AG08395 (cell line): ENCODE measurements around the gene MARCHF3.

Experiments used
- DNase-seq: peaks from one replicate; pipeline ENCODE4 v3.0.0; 2012; ENCODE audit warnings: mixed read lengths, low spot score

Gene MARCHF3

DNA sequence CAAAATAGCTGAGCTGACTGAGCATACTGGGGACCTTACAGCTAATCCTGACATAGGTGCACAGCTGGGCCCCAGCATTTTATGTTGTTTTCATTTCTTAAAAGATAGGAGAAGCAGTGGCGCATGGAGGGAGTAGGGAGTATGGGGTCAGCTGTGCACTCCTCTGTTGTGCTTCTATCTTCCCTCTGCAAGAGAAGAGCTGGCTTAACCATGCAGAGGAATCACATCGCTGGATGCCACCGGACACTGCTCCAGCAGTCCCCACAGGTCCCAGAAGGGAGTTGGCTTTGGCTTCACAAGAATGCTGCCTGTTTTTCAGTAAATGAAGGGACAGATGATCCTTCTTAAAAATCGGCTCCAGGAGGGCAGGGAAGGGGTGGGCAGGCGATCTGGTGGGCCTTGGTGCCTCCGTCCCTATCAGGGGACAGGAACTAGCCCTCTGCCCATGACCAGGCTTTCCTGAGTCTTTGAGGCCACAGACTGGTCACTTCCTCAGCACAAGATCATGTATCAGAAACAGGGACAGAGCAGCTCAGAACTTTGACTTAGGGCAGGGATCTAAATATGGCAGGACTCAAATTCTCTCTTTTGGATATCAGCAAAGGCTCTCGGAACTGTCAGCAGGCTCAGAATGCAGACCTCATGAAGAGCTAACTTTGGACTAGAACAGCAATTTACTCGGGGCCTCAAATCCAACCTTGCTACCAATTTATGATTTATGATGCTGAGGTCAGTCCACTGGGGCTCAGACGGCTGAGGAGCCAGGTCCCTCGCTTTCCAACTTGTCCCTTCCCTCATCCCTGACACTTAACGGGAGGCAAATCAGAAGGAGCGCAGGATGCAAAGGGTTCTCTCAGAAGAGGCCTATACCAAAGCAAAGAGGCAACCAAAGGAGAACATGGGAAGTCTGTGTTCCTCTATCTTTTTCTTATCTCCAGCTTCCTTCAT lies 47.2 kb downstream of the MARCHF3 start:
- no peak for DNase-seq

DNA sequence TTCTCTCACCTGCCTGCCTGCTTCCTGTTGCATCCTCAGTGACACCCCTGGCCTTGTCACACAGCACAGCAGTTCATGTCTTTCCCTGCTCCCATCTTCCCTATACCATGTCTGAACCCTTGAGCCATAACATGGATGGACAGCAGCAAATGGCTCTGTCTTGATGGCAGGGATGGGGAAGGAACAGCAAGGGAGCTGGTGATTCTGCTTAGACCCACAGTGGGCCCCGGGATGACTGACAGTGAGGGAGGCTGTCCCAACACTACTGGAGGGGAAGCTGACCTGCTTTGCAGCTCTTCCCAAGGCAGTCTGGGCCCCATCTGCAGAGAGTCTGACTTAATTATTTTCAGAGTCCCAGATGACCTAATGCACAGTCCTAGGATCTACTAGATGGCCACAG lies 48.2 kb downstream of the MARCHF3 start:
- DNase-seq: no peak

DNA sequence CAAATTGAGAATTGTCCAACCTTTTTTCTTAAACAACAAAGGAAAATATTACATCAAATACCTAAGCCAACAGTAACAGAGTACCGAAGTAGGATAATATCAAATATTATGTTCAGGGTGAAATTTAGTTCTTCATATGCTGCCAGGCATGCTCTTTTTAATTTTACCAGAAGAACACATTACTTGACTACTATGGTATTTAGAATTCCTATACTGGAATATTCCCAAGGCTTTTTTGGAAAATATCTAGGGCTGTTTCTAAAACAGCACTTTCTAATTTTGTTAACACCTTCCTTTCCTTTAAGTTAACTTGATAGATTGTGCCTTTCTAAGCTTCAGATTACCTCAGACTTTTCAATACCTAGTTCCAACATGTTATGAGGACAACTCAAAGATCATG lies 48.7 kb downstream of the MARCHF3 start:
- DNase-seq: no peak

DNA sequence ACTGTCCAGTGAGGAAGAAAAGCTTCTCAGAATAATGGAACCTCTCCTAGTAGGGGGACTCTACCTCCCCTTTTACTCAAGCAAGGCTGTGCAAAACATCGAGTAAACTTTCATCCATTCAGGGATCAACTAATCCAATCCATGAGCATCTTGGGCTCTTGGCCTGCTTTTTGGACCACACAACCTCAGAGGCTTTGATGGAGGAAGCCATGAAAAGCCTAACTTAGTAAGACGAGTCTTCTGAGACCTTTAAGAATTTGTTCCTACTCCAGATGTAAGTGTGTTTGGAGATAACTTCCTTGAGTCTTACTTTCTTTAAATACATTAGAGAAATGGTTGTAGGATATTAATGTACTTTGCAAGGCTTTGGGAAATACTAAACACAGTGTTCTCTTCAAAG lies 49.1 kb downstream of the MARCHF3 start:
- no peak for DNase-seq

DNA sequence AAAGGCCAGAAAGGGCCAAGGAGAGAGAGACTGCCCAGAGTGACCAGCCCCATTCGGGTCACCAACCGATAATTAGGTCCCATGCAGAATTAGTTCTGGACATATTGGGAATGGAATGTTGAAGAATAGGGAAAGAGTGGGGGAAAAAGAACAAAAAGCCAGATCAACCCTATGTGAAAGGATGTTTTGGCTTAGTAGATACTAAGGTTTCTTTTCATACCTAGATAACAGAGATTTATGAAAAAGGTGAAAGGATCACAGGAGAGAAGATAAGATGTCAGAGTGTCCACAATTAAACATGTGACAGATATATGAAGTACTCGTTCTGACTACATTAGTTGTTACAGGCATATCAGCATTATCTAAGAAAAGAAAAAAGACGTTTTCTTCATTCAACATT lies 52.1 kb downstream of the MARCHF3 start:
- no peak for DNase-seq

- no peak for DNase-seq
These were observed 53.7 kb downstream of the MARCHF3 start for GRCh38 chr5:126976520-126977172.

GRCh38 chr5:126975796-126976195 lies 54.6 kb downstream of the MARCHF3 start:
- no peak for DNase-seq

- no peak for DNase-seq
These were observed 57.2 kb downstream of the MARCHF3 start for GRCh38 chr5:126973193-126973592.

DNA sequence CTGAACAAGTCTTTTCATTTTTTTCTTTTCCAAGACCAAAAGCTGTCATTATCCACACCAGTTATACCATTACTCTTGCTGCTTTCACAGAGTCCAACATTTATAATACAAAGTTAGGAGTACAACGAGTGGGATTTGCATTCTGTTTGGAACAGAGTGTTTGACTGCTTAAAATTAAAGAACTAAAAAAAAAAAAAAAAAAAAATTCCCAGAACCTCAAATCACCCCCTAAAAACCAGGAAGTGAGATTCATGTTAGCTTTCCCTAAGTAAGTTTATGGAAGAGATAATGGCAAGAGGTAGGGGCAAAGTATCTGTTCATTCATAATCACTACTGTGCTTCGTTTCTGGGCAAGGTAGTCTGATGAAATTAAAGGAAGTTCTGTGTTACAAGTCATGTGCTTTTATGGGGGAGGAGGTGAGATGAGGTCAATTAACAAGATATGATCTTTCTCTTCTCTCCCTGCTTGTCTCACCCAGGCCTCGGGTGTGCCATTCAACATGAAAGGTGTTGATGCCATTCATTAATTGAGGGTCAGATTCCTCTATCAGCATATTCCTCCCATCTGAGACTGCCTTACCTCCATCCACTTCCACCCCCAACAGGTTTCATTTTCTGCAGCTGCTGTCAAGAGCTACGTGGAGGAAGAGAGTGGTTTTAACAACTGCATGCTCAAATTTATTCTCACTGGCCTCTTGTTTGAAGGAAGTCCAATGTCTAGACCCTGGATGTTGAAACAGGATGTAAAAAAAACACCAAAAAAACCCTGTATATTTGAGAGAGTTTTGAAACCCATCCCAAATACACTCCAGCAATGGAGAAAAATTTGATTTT lies 58.1 kb downstream of the MARCHF3 start:
- no peak for DNase-seq

- no peak for DNase-seq
These were observed 58.8 kb downstream of the MARCHF3 start for GRCh38 chr5:126971455-126972031.

DNA sequence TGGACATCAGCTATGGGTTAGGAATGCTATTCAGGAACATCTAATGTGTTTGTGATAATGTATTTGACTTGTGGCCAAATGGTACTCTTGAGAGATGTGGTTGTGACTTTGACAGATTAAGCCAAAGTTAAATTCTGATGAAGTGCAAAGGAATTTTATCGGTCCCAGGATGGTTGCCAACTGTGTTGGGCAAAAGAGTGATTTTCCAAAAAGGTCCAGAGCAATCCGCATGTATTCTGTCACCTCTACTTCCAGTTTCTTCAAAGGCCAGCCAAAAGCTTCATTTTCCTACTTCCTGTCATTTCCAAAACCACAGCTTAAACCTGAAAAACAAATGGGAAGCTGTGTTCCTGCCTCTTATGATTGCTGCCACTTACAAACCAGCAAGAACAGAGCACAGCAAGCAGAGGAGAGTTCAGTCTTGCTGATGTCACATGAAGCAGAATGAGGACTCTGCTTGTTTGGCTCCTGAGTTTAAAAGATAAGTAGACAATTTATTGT lies 59.8 kb downstream of the MARCHF3 start:
- peak; percentile 64 for DNase-seq

- no peak for DNase-seq
These were observed 60.8 kb downstream of the MARCHF3 start for GRCh38 chr5:126969548-126969947.

- DNase-seq: no peak
These were observed 62.4 kb downstream of the MARCHF3 start for GRCh38 chr5:126967808-126968466.

DNA sequence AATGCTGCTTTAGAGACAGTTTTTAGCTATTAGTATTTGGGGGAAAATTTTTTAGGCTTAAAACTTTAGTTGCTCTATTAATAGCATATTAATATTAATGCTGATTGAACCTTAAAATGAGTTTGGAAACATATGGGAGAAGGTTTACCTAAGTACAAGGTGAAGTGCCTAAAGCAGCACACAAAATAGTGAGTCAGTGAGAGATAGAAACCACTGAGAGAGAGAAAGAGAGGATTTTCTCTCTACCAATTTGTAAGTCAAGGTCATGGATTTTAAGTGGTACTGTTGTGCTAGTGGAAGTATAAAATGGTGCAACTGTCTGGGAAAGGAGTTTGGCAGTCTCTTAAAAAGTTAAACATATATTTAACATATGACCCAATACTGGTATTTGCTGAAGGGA lies 64.9 kb downstream of the MARCHF3 start:
- DNase-seq: no peak

DNA sequence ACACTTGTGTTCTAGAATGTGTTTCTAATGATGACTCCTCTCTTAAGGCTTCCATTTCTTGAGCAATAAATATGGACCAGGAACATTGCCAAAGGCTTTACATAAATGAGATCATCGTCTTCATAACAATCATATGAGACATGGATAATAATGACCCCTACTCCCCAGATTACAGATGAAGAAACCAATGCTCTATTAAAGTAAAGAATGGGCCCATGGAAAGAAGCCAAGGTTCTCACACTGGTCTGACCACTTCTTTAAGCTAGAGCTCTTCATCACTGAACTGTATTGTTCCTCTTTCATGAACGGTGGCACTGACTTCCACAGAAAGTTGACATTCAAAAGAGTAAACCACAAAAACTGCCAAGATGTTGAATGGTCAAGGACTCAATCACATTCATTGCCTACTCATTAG lies 65.3 kb downstream of the MARCHF3 start:
- peak; percentile 31 for DNase-seq

DNA sequence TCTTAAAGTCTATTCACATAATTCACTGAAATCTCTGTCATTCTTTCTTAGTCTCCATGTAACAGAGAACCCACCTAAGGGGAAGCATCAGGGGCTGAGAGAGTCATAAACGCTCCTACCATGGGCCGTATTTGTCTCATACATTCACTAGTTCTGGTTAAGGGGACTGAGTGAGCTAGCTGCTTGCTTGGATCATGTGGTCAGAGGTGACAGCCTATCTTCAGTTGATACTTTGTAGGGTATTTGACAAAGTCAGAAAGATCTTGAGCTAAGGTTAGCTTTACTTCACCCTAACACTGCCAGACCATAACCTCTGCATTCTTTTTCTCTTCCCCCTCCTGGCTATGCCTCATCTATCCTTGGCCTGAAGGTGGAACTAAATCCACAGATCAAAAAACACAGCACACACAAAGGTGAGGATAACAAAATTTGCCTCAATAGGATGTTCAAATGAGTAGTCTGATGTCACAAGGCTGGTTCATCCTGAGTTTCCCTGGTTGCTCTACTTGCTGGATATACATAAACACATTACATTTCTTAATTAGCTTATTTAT lies 66.5 kb downstream of the MARCHF3 start:
- no peak for DNase-seq

DNA sequence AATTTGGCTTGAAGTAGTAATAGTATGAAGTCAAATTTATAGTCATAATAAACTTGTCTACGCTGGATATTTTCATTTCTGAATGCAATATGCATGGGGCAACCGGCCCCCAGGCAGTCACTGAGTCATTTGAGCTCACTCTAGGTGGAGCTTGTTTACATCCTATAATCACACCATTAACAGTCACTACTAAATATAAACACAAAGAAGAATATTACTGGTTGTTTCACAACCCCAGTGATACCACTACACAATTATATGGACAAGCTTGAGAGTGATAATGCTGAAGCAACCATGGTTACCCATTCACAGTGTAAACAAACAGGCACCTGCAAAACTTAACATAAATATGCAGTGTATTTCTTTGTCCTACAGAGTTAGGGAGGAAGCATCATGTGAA lies 68.7 kb downstream of the MARCHF3 start:
- DNase-seq: no peak

DNA sequence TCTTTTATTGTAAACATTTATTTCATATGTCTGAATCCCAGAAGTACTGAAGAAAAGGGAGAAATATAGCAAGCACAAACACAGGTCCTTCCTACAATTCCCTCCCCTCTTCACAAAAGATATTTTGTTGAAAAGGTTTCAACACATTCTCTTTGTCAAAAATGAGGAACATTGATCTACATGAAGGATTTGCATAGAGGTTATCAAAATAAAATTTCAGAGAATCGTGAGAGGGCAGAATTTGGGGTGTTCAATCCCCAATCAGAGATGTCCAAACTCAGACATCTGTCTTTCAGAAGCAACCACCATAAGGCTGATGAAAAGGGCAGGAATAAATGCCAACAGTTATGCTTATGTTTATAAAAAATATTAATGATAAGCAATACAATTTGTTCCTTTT lies 69.2 kb downstream of the MARCHF3 start:
- DNase-seq: no peak

GRCh38 chr5:126959188-126959587 lies 71.2 kb downstream of the MARCHF3 start:
- DNase-seq: no peak

DNA sequence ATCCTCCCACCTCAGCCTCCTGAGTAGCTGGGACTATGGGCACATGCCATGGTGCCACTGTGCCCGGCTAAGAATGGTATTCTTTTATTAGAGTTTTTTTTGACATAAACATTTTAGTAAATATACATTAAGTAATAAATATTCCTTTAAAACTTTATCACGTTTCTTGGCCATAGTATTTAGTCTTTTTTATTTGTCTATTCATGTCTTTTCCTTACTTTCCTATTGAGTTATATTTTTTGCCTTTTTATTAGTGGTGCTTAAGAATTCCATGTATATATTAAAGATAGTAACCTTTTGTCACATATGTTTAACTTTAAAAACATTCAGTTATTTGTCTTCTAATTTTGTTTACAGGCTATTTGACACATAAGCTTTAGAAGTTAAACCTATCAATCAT lies 73.4 kb downstream of the MARCHF3 start:
- DNase-seq: no peak

DNA sequence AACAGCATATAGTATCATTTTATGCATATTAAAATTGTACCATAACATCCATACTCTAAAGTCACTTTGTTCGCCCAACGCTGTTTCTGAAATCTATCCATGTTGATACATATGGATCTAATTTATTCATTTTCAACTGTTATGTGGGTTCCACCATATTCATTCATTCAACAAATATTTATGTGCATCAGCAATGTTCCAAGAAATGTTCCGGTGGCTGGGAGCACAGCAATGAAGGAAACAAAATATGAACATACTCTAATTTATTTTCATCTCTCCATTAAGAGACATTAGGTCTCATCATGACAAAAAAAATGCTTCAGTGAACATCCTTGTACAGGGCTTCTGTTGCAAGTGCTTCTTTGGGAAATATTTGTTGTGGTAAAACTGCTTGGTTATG lies 75.4 kb downstream of the MARCHF3 start:
- no peak for DNase-seq
